ENCODE measurements around the gene BICRA.

The BICRA gene

GRCh38 chr19:47661611-47662010, 52.7 kb downstream of the BICRA start:
- no peak for ATAC-seq
- TF ChIP-seq, protein P1, sequence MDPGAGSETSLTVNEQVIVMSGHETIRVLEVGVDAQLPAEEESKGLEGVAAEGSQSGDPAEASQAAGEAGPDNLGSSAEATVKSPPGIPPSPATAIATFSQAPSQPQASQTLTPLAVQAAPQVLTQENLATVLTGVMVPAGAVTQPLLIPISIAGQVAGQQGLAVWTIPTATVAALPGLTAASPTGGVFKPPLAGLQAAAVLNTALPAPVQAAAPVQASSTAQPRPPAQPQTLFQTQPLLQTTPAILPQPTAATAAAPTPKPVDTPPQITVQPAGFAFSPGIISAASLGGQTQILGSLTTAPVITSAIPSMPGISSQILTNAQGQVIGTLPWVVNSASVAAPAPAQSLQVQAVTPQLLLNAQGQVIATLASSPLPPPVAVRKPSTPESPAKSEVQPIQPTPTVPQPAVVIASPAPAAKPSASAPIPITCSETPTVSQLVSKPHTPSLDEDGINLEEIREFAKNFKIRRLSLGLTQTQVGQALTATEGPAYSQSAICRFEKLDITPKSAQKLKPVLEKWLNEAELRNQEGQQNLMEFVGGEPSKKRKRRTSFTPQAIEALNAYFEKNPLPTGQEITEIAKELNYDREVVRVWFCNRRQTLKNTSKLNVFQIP (CRISPR knock-in tag; IDR thresholded peaks at IDR 0.05; ENCODE audit: borderline replicate concordance, low read depth) = no peak
- TF ChIP-seq ZC3H10 (CRISPR knock-in tag; IDR thresholded peaks at IDR 0.05) (no peak), SNAI2 (CRISPR knock-in tag; IDR thresholded peaks at IDR 0.05) (no peak)
- TF ChIP-seq, protein P2, sequence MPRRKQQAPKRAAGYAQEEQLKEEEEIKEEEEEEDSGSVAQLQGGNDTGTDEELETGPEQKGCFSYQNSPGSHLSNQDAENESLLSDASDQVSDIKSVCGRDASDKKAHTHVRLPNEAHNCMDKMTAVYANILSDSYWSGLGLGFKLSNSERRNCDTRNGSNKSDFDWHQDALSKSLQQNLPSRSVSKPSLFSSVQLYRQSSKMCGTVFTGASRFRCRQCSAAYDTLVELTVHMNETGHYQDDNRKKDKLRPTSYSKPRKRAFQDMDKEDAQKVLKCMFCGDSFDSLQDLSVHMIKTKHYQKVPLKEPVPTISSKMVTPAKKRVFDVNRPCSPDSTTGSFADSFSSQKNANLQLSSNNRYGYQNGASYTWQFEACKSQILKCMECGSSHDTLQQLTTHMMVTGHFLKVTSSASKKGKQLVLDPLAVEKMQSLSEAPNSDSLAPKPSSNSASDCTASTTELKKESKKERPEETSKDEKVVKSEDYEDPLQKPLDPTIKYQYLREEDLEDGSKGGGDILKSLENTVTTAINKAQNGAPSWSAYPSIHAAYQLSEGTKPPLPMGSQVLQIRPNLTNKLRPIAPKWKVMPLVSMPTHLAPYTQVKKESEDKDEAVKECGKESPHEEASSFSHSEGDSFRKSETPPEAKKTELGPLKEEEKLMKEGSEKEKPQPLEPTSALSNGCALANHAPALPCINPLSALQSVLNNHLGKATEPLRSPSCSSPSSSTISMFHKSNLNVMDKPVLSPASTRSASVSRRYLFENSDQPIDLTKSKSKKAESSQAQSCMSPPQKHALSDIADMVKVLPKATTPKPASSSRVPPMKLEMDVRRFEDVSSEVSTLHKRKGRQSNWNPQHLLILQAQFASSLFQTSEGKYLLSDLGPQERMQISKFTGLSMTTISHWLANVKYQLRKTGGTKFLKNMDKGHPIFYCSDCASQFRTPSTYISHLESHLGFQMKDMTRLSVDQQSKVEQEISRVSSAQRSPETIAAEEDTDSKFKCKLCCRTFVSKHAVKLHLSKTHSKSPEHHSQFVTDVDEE (CRISPR knock-in tag; IDR thresholded peaks at IDR 0.05) = no peak

GRCh38 chr19:47663435-47663910, 54.5 kb downstream of the BICRA start:
- peak; percentile 78 for ATAC-seq
- TF ChIP-seq, protein P2 (CRISPR knock-in tag; IDR thresholded peaks at IDR 0.05) = no peak
- TF ChIP-seq RARB (CRISPR knock-in tag; IDR thresholded peaks at IDR 0.05) = no peak
- TF ChIP-seq, protein P1 (CRISPR knock-in tag; IDR thresholded peaks at IDR 0.05; ENCODE audit: borderline replicate concordance, low read depth) = no peak
- TF ChIP-seq TOX (CRISPR knock-in tag; IDR thresholded peaks at IDR 0.05; ENCODE audit: borderline replicate concordance) = no peak
- TF ChIP-seq PPARA (CRISPR knock-in tag; IDR thresholded peaks at IDR 0.05; ENCODE audit: borderline replicate concordance) = no peak
- TF ChIP-seq ARNTL (CRISPR knock-in tag; IDR thresholded peaks at IDR 0.05; ENCODE audit: borderline replicate concordance, low read depth) = no peak
- TF ChIP-seq ZC3H10 (CRISPR knock-in tag; IDR thresholded peaks at IDR 0.05) = no peak
- TF ChIP-seq PATZ1 (CRISPR knock-in tag; IDR thresholded peaks at IDR 0.05; ENCODE audit: borderline replicate concordance) = no peak
- no peak for TF ChIP-seq ISL1 (CRISPR knock-in tag; IDR thresholded peaks at IDR 0.05)
- no peak for TF ChIP-seq GLIS3 (CRISPR knock-in tag; IDR thresholded peaks at IDR 0.05)
- TF ChIP-seq, protein P3, sequence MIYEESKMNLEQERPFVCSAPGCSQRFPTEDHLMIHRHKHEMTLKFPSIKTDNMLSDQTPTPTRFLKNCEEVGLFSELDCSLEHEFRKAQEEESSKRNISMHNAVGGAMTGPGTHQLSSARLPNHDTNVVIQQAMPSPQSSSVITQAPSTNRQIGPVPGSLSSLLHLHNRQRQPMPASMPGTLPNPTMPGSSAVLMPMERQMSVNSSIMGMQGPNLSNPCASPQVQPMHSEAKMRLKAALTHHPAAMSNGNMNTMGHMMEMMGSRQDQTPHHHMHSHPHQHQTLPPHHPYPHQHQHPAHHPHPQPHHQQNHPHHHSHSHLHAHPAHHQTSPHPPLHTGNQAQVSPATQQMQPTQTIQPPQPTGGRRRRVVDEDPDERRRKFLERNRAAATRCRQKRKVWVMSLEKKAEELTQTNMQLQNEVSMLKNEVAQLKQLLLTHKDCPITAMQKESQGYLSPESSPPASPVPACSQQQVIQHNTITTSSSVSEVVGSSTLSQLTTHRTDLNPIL (CRISPR knock-in tag; IDR thresholded peaks at IDR 0.05; ENCODE audit: low read depth) = no peak
- TF ChIP-seq SNAI2 (CRISPR knock-in tag; IDR thresholded peaks at IDR 0.05) = no peak
- no peak for TF ChIP-seq ZFP3 (CRISPR knock-in tag; IDR thresholded peaks at IDR 0.05)
- no peak for TF ChIP-seq ZNF70 (CRISPR knock-in tag; IDR thresholded peaks at IDR 0.05)
- TF ChIP-seq ESRRG (CRISPR knock-in tag; IDR thresholded peaks at IDR 0.05) = no peak
- no peak for TF ChIP-seq OSR1 (CRISPR knock-in tag; IDR thresholded peaks at IDR 0.05)

Measured in SK-N-SH treated with all-trans-retinoic acid at 6 μM for 48 hours (cell line).